ENCODE results near the gene FGFBP1. TPM values are rescaled to one million over a fixed set of nuclear protein-coding genes. Genes with fewer than 3 reads are reported as not detected.

FGFBP1 gene
- total RNA-seq, 1 experiment from 2014 or later: not detected

GRCh38 chr4:15934259-15934658 is 4.3 kb downstream of the FGFBP1 start:
- no peaks in the 10 kb centered on the region for H4K20me1 ChIP-seq (ENCODE audit: control insufficient read depth, insufficient read depth, insufficient read length)
- Mint-ChIP-seq H3K9me3 (no peaks in the 10 kb centered on the region), H3K27me3 (ENCODE audit: low read depth) (no peaks in the 10 kb centered on the region; the same call in 1 of the 2 replicates), H3K36me3 (ENCODE audit: insufficient read depth in 1 of 3, low read depth in 3 of 3) (no peaks in the 10 kb centered on the region), H3K27ac (no peak overlapping the region), H3K4me3 (no peak overlapping the region), H3K4me1 (peaks cover 7% of the 10 kb centered on the region in 2 experiments)
- H3K18ac ChIP-seq (ENCODE audit: insufficient read length, low read depth, low read length): no peak overlapping the region
- no peak overlapping the region for H2BK15ac ChIP-seq (ENCODE audit: low read depth, low read length)
- no CpG with 5 or more reads among the region's 3 CpGs for WGBS (ENCODE audit: extremely low coverage, insufficient read length, low lambda C conversion rate)
- H3K4me2 ChIP-seq (ENCODE audit: insufficient read depth, insufficient read length, low read length): no peak overlapping the region
- no peak overlapping the region for H3T11ph ChIP-seq (ENCODE audit: low read length)
- no peak overlapping the region for H3K4ac ChIP-seq (ENCODE audit: low read depth, low read length)
- no peak overlapping the region for H4K8ac ChIP-seq (replicated peaks; ENCODE audit: insufficient read length, low read depth, low read length)
- no peak overlapping the region for H3K23ac ChIP-seq (ENCODE audit: insufficient read length, low read depth, low read length)
- no peak overlapping the region for H3K27ac ChIP-seq (ENCODE audit: insufficient read length, low read depth, low read length)
- H3K23me2 ChIP-seq (ENCODE audit: insufficient read length, low read depth, low read length, poor library complexity, severe bottlenecking): no peaks in the 10 kb centered on the region
- no peak overlapping the region for H3K14ac ChIP-seq (ENCODE audit: insufficient read depth, low read length)
- no peak overlapping the region for H4K91ac ChIP-seq (ENCODE audit: insufficient read length, low read depth, low read length)
- H3K4me1 ChIP-seq (ENCODE audit: insufficient read depth, low read length): no peaks in the 10 kb centered on the region; the same call in 1 of the 2 replicates
- H2BK20ac ChIP-seq (ENCODE audit: low read depth, low read length, poor library complexity, severe bottlenecking): no peak overlapping the region
- H3K79me2 ChIP-seq (ENCODE audit: insufficient read depth, low read length): no peaks in the 10 kb centered on the region
- H3K9ac ChIP-seq (ENCODE audit: extremely low read depth, insufficient read length, low read length): no peak overlapping the region
- no peaks in the 10 kb centered on the region for H3K9me3 ChIP-seq (ENCODE audit: control insufficient read depth, low read depth, low read length)
- no peak overlapping the region for H2BK12ac ChIP-seq (ENCODE audit: insufficient read length, low read depth, low read length)
- H2BK5ac ChIP-seq (ENCODE audit: insufficient read length, low read length): no peak overlapping the region
- no peak for TF ChIP-seq CTCF (conservative IDR thresholded peaks at IDR 0.05)
- no peak overlapping the region for H2AFZ ChIP-seq (ENCODE audit: low read length)
- H4K5ac ChIP-seq (ENCODE audit: insufficient read length, low read depth, low read length): no peak overlapping the region
- H3K56ac ChIP-seq (ENCODE audit: insufficient read length, low read depth, low read length): no peak overlapping the region
- no peaks in the 10 kb centered on the region for H3K27me3 ChIP-seq (ENCODE audit: insufficient read depth, low read length)
- no peak overlapping the region for H2BK120ac ChIP-seq (ENCODE audit: low read depth, low read length, poor library complexity, severe bottlenecking)
- H3K79me1 ChIP-seq (ENCODE audit: insufficient read depth, low read depth, low read length, poor library complexity, severe bottlenecking): no peaks in the 10 kb centered on the region
- DNase-seq: no peak
- H2AK5ac ChIP-seq (ENCODE audit: insufficient read length, low read length): no peak overlapping the region
